A549 (cell line): ENCODE results near the gene C6orf132.

Source experiments
- CEBPB ChIP-seq, 2 experiments: fragments of >200 bp in 1 of 2; sonication (Bioruptor Twin) in 1 of 2; formaldehyde crosslinking in 1 of 2; IDR thresholded peaks; 2 replicates each; pipeline ENCODE4 v1.6.1; 2012 to 2016
- EHMT2 ChIP-seq: fragments of 200-600 bp; sonication (generic); IDR thresholded peaks from 2 replicates; pipeline ENCODE4 v1.6.1; 2016; ENCODE audit warnings: antibody characterized with exemption, low read depth, mild to moderate bottlenecking, moderate library complexity
- MYC ChIP-seq: IDR thresholded peaks from 2 replicates; pipeline ENCODE4 v1.6.1; 2012; ENCODE audit warnings: mild to moderate bottlenecking, inconsistent platforms, low read length, improper control_type of control experiment, borderline replicate concordance
- POLR2A ChIP-seq: IDR thresholded peaks from 2 replicates; pipeline ENCODE4 v1.6.1; 2012; ENCODE audit warnings: mild to moderate bottlenecking, low read length
- RAD21 ChIP-seq, 2 experiments: fragments of >200 bp in 1 of 2; sonication (Bioruptor Twin) in 1 of 2; formaldehyde crosslinking in 1 of 2; IDR thresholded peaks in 1 of 2; conservative IDR thresholded peaks in 1 of 2; 2 replicates in 1 of 2; 3 replicates in 1 of 2; pipeline ENCODE4 v1.6.1; 2012 to 2018; ENCODE audit warnings: inconsistent platforms in 1 of 2
- RFX5 ChIP-seq: fragments of 450-650 bp; IDR thresholded peaks from 2 replicates; pipeline ENCODE4 v1.7.1; 2014; ENCODE audit warnings: antibody characterized with exemption, mild to moderate bottlenecking, moderate library complexity
- RNF2 ChIP-seq: fragments of 200-600 bp; sonication (generic); IDR thresholded peaks from 2 replicates; pipeline ENCODE4 v1.6.1; 2016; ENCODE audit warnings: low read depth, mild to moderate bottlenecking, antibody characterized with exemption, moderate library complexity, borderline replicate concordance
- ZFP36 ChIP-seq: fragments of 450-650 bp; IDR thresholded peaks from 2 replicates; pipeline ENCODE4 v1.6.1; 2014; ENCODE audit warnings: borderline replicate concordance; ENCODE audit not compliant: partially characterized antibody
- TF ChIP-seq, protein P1 (sequence below): fragments of >200 bp; sonication (Bioruptor Twin); formaldehyde crosslinking; IDR thresholded peaks from 3 replicates; pipeline ENCODE4 v1.5.1; 2016
- TF ChIP-seq, protein P2 (sequence below): IDR thresholded peaks from 2 replicates; pipeline ENCODE4 v1.6.1; 2012

GRCh38 chr6:42059743-42060142 lies 82.7 kb downstream of the C6orf132 start:
- TF ChIP-seq, protein P1, sequence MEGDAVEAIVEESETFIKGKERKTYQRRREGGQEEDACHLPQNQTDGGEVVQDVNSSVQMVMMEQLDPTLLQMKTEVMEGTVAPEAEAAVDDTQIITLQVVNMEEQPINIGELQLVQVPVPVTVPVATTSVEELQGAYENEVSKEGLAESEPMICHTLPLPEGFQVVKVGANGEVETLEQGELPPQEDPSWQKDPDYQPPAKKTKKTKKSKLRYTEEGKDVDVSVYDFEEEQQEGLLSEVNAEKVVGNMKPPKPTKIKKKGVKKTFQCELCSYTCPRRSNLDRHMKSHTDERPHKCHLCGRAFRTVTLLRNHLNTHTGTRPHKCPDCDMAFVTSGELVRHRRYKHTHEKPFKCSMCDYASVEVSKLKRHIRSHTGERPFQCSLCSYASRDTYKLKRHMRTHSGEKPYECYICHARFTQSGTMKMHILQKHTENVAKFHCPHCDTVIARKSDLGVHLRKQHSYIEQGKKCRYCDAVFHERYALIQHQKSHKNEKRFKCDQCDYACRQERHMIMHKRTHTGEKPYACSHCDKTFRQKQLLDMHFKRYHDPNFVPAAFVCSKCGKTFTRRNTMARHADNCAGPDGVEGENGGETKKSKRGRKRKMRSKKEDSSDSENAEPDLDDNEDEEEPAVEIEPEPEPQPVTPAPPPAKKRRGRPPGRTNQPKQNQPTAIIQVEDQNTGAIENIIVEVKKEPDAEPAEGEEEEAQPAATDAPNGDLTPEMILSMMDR: no peak
- TF ChIP-seq POLR2A (no peak), MYC (no peak), EHMT2 (no peak), RAD21 (conservative IDR thresholded peaks at IDR 0.05 in 1 of 2, IDR thresholded peaks at IDR 0.05 in 1 of 2) (no peak), RFX5 (no peak), RNF2 (no peak), CEBPB (IDR thresholded peaks at IDR 0.05) (no peak), ZFP36 (no peak)
- TF ChIP-seq, protein P2, sequence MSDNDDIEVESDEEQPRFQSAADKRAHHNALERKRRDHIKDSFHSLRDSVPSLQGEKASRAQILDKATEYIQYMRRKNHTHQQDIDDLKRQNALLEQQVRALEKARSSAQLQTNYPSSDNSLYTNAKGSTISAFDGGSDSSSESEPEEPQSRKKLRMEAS: no peak
